Measurements from ENCODE around the gene USP21. TPM values are rescaled to one million over a fixed set of nuclear protein-coding genes. Genes with fewer than 3 reads are reported as not detected.
A peak's percentile ranks its signal among the peaks of the same experiment; 100 is the strongest.

The USP21 gene
- total and polyA plus RNA-seq, 2 of the 13 experiments (the other 11 are each of a cell fraction or from before 2014, with no cell fraction given) = 10.1 to 33.1 TPM

DNA sequence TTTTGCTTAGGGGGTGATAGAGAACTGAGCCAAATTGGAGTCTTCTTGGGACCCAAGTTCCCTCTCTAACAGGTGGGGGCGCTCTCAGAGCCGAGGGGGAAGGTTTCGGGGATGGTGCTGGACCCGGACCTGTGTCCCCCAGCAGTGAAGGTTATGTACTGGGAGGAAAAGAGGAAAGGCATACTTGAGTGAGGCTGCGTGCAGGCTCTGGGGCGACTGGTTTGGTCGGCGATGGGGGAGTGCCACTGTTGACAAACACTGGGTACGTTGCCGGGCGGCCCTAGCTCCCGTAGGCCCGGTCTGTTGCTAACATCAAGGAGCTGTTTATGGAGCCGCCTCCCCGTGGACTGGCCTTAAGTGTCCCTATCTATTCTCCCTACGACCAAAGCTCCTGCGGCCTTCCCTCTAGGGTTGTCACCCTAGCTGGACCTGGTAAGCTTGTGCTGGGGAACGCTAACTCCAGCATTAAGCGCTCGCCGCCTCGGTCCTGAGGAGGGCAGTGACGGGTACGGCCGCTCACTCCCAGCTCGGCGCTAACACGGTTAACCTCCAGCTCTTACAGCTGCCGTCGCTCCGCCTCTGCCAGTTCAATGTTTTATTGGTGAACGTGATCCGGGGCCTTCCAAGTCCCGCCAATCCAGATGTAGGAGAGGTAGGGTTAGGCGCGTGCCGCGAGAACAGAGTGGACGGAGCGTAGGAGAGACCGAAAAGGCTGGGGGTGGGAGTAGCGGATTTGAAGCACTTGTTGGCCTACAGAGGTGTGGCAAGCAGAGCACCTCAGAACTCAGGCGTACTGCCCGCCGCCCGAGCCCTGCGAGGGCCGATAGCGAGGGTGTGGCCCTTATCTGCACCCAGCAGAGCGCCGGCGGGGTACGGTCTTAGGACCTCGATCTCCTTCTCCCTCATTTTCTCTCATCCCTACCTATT is 6.7 kb downstream of the USP21 start, which contains the start of gene PPOX (continued):
- TF ChIP-seq, protein P1, sequence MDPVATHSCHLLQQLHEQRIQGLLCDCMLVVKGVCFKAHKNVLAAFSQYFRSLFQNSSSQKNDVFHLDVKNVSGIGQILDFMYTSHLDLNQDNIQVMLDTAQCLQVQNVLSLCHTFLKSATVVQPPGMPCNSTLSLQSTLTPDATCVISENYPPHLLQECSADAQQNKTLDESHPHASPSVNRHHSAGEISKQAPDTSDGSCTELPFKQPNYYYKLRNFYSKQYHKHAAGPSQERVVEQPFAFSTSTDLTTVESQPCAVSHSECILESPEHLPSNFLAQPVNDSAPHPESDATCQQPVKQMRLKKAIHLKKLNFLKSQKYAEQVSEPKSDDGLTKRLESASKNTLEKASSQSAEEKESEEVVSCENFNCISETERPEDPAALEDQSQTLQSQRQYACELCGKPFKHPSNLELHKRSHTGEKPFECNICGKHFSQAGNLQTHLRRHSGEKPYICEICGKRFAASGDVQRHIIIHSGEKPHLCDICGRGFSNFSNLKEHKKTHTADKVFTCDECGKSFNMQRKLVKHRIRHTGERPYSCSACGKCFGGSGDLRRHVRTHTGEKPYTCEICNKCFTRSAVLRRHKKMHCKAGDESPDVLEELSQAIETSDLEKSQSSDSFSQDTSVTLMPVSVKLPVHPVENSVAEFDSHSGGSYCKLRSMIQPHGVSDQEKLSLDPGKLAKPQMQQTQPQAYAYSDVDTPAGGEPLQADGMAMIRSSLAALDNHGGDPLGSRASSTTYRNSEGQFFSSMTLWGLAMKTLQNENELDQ (CRISPR knock-in tag; IDR thresholded peaks at IDR 0.05; ENCODE audit: borderline replicate concordance) = no peak
- TF ChIP-seq ZNF446 (CRISPR knock-in tag; IDR thresholded peaks at IDR 0.05) (no peak), HOXA3 (CRISPR knock-in tag; IDR thresholded peaks at IDR 0.05) (peak; percentile 67), GABPB1 (CRISPR knock-in tag; IDR thresholded peaks at IDR 0.05) (peak; percentile 64), MED1 (CRISPR knock-in tag; IDR thresholded peaks at IDR 0.05) (peak; percentile 46), CHCHD3 (CRISPR knock-in tag; IDR thresholded peaks at IDR 0.05) (no peak), ADNP (CRISPR knock-in tag; IDR thresholded peaks at IDR 0.05) (no peak), ZNF713 (CRISPR knock-in tag; IDR thresholded peaks at IDR 0.05) (0 out of 2 replicates have a peak, but pooled peaks have one; percentile 52), ZNF660 (CRISPR knock-in tag; IDR thresholded peaks at IDR 0.05; ENCODE audit: borderline replicate concordance, low read depth) (no peak), ZNF44 (CRISPR knock-in tag; IDR thresholded peaks at IDR 0.05) (peak; percentile 15; the same call in 1 of the 2 replicates), ZNF556 (CRISPR knock-in tag; IDR thresholded peaks at IDR 0.05; ENCODE audit: borderline replicate concordance) (peak; percentile 63; the same call in 1 of the 2 replicates), MTA1 (CRISPR knock-in tag; IDR thresholded peaks at IDR 0.05; ENCODE audit: borderline replicate concordance) (0 out of 2 replicates have a peak, but pooled peaks have one; percentile 16), HDAC2 (CRISPR knock-in tag; IDR thresholded peaks at IDR 0.05) (peak; percentile 48; the same call in 1 of the 2 replicates), ZNF367 (CRISPR knock-in tag; IDR thresholded peaks at IDR 0.05; ENCODE audit: borderline replicate concordance) (no peak), HNRNPUL1 (IDR thresholded peaks at IDR 0.05; ENCODE audit: low read depth, low read length) (no peak), NFYC (CRISPR knock-in tag; IDR thresholded peaks at IDR 0.05) (peak; percentile 95), ZFX (CRISPR knock-in tag; IDR thresholded peaks at IDR 0.05; ENCODE audit: low read depth) (peak; percentile 95), ZNF121 (CRISPR knock-in tag; IDR thresholded peaks at IDR 0.05) (no peak), U2AF2 (IDR thresholded peaks at IDR 0.05; ENCODE audit: low read depth, low read length) (peak; percentile 44; the same call in 1 of the 2 replicates), FOXP1 (IDR thresholded peaks at IDR 0.05) (no peak), FOXP1 (CRISPR knock-in tag; IDR thresholded peaks at IDR 0.05) (no peak), TBX2 (CRISPR knock-in tag; IDR thresholded peaks at IDR 0.05; ENCODE audit: borderline replicate concordance) (peak; percentile 86)
- TF ChIP-seq, protein P2, sequence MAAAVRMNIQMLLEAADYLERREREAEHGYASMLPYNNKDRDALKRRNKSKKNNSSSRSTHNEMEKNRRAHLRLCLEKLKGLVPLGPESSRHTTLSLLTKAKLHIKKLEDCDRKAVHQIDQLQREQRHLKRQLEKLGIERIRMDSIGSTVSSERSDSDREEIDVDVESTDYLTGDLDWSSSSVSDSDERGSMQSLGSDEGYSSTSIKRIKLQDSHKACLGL (CRISPR knock-in tag; IDR thresholded peaks at IDR 0.05) = peak; percentile 76
- TF ChIP-seq, protein P3, sequence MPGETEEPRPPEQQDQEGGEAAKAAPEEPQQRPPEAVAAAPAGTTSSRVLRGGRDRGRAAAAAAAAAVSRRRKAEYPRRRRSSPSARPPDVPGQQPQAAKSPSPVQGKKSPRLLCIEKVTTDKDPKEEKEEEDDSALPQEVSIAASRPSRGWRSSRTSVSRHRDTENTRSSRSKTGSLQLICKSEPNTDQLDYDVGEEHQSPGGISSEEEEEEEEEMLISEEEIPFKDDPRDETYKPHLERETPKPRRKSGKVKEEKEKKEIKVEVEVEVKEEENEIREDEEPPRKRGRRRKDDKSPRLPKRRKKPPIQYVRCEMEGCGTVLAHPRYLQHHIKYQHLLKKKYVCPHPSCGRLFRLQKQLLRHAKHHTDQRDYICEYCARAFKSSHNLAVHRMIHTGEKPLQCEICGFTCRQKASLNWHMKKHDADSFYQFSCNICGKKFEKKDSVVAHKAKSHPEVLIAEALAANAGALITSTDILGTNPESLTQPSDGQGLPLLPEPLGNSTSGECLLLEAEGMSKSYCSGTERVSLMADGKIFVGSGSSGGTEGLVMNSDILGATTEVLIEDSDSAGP (CRISPR knock-in tag; IDR thresholded peaks at IDR 0.05; ENCODE audit: borderline replicate concordance) = peak; percentile 55; the same call in 1 of the 2 replicates
- TF ChIP-seq, protein P4, sequence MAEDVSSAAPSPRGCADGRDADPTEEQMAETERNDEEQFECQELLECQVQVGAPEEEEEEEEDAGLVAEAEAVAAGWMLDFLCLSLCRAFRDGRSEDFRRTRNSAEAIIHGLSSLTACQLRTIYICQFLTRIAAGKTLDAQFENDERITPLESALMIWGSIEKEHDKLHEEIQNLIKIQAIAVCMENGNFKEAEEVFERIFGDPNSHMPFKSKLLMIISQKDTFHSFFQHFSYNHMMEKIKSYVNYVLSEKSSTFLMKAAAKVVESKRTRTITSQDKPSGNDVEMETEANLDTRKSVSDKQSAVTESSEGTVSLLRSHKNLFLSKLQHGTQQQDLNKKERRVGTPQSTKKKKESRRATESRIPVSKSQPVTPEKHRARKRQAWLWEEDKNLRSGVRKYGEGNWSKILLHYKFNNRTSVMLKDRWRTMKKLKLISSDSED (CRISPR knock-in tag; IDR thresholded peaks at IDR 0.05) = no peak
